ENCODE measurements around the gene ADGRD1.
"Not testable (repeated sequence)": the region's sequence is repeated elsewhere in the genome, so short reads cannot be mapped to it uniquely, and the experiment has no call there.

Gene ADGRD1

DNA sequence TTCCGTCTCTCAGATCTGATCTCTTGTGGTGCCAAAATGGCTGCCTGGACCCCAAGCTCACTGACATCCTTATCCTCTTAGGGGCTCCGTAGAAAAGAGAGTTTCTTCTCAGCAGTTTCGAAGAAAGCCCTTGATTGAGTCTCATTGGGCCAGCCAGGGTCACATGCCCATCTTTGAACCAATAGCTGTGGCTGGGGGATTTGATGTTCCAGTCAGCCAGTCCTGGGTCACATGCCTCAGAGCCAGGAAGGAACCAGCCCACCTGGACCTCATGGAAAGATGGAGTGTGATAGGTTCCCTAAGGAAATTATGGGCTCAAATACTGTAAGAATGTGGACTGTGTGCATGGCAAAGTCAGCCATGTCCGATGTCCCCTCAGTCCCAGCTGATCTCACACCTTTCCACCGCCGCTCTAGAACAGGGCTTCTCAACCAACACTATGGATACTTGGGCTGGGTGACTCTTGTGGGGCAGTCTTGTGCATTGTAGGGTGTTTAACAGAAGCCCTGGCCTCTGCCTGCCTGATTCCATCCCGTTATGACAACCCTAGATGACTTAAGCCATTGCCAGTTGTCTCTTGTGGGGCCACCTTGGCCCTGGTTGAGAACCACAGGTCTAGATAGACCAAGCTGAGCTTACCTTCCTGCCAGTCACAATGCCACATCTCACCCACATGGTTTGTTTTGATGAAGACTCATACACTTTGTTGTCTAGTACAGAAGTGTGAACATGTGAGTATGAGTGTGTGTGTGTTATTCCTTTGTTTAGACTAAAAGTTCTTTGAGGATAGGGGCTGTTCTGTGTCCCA is 163.9 kb downstream of the ADGRD1 start:
- no peak overlapping the region for H2AFZ ChIP-seq (ENCODE audit: low read length)
- H3K23ac ChIP-seq (ENCODE audit: low read depth, low read length, poor library complexity) = no peak overlapping the region
- no peak overlapping the region for H3K4ac ChIP-seq (ENCODE audit: low read length)
- no peak overlapping the region for H2AK5ac ChIP-seq (ENCODE audit: low read depth, low read length)
- H3K4me2 ChIP-seq (ENCODE audit: insufficient read depth, low read length, poor library complexity, severe bottlenecking) = no peak overlapping the region
- no peak overlapping the region for H2BK120ac ChIP-seq (ENCODE audit: low read depth, low read length)
- H3K27ac ChIP-seq (replicated peaks; ENCODE audit: low read length) = no peak overlapping the region
- no peaks in the 10 kb centered on the region for H3K9me3 ChIP-seq (replicated peaks in 1 of 2; ENCODE audit: control insufficient read depth in 2 of 2, insufficient read depth in 1 of 2, low read depth in 1 of 2, low read length in 2 of 2)
- no peaks in the 10 kb centered on the region for H3K36me3 ChIP-seq (replicated peaks in 1 of 2; ENCODE audit: control insufficient read depth in 2 of 2, insufficient read depth in 2 of 2, low read length in 2 of 2)
- peaks cover 3 to 4% of the 10 kb centered on the region in 2 donors for H3K4me1 ChIP-seq (ENCODE audit: control insufficient read depth in 2 of 2, insufficient read depth in 1 of 2, low read depth in 1 of 2, low read length in 2 of 2)
- no peak overlapping the region for H2BK5ac ChIP-seq (ENCODE audit: low read length)
- H2BK12ac ChIP-seq (ENCODE audit: low read length) = no peak overlapping the region
- no peak overlapping the region for H2BK15ac ChIP-seq (ENCODE audit: low read length)
- no peak overlapping the region for H3K14ac ChIP-seq (ENCODE audit: low read length)
- no peak overlapping the region for H3K18ac ChIP-seq (ENCODE audit: low read length)
- peaks cover 0 to 3% (median 0%) of the 10 kb centered on the region in 3 experiments for H3K27me3 ChIP-seq (ENCODE audit: control insufficient read depth in 3 of 3, insufficient read depth in 3 of 3, low read depth in 1 of 3, low read length in 3 of 3)
- no peak overlapping the region for H3K4me3 ChIP-seq (ENCODE audit: low read length in 2 of 2)
- no peaks in the 10 kb centered on the region for H3K79me1 ChIP-seq (ENCODE audit: low read depth, low read length)
- no peak for DNase-seq (ENCODE audit: low spot score)
- H4K8ac ChIP-seq (ENCODE audit: low read depth, low read length) = no peak overlapping the region
- no peak overlapping the region for H3K9ac ChIP-seq (ENCODE audit: low read depth, low read length, poor library complexity)
- no peak overlapping the region for H4K91ac ChIP-seq (ENCODE audit: low read depth, low read length, poor library complexity)
- no CpG with 5 or more reads among the region's 7 CpGs for WGBS, 2 donors (ENCODE audit: extremely low coverage in 2 of 2, insufficient read length in 2 of 2, insufficient replicate concordance in 1 of 2)

DNA sequence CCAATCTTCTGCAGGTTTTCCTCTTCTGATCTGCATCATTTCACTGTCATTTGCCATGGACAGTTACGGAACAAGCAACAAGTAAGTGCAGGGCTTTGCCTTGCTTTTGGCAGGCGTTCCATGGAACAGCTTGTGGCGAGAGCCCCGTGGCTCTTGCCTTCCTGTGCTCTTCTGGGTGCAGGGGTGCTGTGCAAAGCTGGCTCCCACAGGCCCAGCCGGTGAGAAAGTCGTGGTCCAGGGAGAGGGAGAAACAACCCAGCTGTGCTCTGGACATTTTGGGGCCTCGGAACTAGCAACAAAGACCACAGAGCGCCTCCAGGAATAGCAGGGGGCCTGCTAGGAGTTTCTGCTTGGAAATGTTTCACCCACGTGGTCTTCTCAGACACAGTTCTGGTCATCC is 164.7 kb downstream of the ADGRD1 start:
- Histone ChIP-seq H3K9me3 (replicated peaks in 1 of 2; ENCODE audit: control insufficient read depth in 2 of 2, insufficient read depth in 1 of 2, low read depth in 1 of 2, low read length in 2 of 2) (no peaks in the 10 kb centered on the region), H3K4ac (ENCODE audit: low read length) (no peak overlapping the region), H2BK120ac (ENCODE audit: low read depth, low read length) (no peak overlapping the region), H3K23ac (ENCODE audit: low read depth, low read length, poor library complexity) (no peak overlapping the region), H2AK5ac (ENCODE audit: low read depth, low read length) (no peak overlapping the region), H3K4me2 (ENCODE audit: insufficient read depth, low read length, poor library complexity, severe bottlenecking) (no peak overlapping the region), H2BK5ac (ENCODE audit: low read length) (no peak overlapping the region), H3K79me1 (ENCODE audit: low read depth, low read length) (no peaks in the 10 kb centered on the region), H2BK12ac (ENCODE audit: low read length) (no peak overlapping the region), H3K4me3 (ENCODE audit: low read length in 2 of 2) (no peak overlapping the region), H4K8ac (ENCODE audit: low read depth, low read length) (no peak overlapping the region), H2BK15ac (ENCODE audit: low read length) (no peak overlapping the region), H4K91ac (ENCODE audit: low read depth, low read length, poor library complexity) (no peak overlapping the region), H3K27ac (replicated peaks; ENCODE audit: low read length) (no peak overlapping the region), H3K9ac (ENCODE audit: low read depth, low read length, poor library complexity) (no peak overlapping the region), H3K14ac (ENCODE audit: low read length) (no peak overlapping the region), H3K27me3 (ENCODE audit: control insufficient read depth in 3 of 3, insufficient read depth in 3 of 3, low read depth in 1 of 3, low read length in 3 of 3) (peaks cover 0 to 3% (median 0%) of the 10 kb centered on the region in 3 experiments), H3K36me3 (replicated peaks in 1 of 2; ENCODE audit: control insufficient read depth in 2 of 2, insufficient read depth in 2 of 2, low read length in 2 of 2) (no peaks in the 10 kb centered on the region), H3K4me1 (ENCODE audit: control insufficient read depth in 2 of 2, insufficient read depth in 1 of 2, low read depth in 1 of 2, low read length in 2 of 2) (peaks cover 3 to 4% of the 10 kb centered on the region in 2 donors), H3K18ac (ENCODE audit: low read length) (no peak overlapping the region), H2AFZ (ENCODE audit: low read length) (no peak overlapping the region)
- WGBS, 2 donors (ENCODE audit: extremely low coverage in 2 of 2, insufficient read length in 2 of 2, insufficient replicate concordance in 1 of 2) = no CpG with 5 or more reads among the region's 9 CpGs
- DNase-seq (ENCODE audit: low spot score) = no peak

DNA sequence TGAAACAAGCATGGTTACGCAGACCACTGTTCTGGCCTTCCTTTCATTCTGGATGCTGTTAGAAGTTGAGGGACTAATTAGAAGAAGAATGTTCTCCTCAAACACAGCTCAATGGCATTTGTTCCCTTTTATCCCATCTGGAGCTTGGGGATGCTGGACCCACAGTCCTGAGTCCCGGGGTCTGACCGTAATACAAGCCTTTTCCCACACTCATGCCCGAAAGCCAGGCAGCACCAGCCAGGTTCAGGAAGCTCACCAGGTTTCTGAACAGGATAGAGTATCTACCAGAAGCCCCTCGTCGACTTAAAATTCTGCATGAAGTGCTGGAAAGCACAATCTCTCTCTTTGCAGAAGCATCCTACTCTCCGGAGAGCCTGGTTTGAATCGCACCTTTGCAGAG is 165.6 kb downstream of the ADGRD1 start:
- H2BK15ac ChIP-seq (ENCODE audit: low read length); H3K36me3 ChIP-seq (replicated peaks in 1 of 2; ENCODE audit: control insufficient read depth in 2 of 2, insufficient read depth in 2 of 2, low read length in 2 of 2); H3K4me2 ChIP-seq (ENCODE audit: insufficient read depth, low read length, poor library complexity, severe bottlenecking); H3K27ac ChIP-seq (replicated peaks; ENCODE audit: low read length); H2BK5ac ChIP-seq (ENCODE audit: low read length); H3K4me3 ChIP-seq (ENCODE audit: low read length in 2 of 2); H3K9ac ChIP-seq (ENCODE audit: low read depth, low read length, poor library complexity); H4K8ac ChIP-seq (ENCODE audit: low read depth, low read length); H3K4me1 ChIP-seq (ENCODE audit: control insufficient read depth in 2 of 2, insufficient read depth in 1 of 2, low read depth in 1 of 2, low read length in 2 of 2); H2AFZ ChIP-seq (ENCODE audit: low read length); H3K4ac ChIP-seq (ENCODE audit: low read length); DNase-seq (ENCODE audit: low spot score); H3K23ac ChIP-seq (ENCODE audit: low read depth, low read length, poor library complexity); H3K79me1 ChIP-seq (ENCODE audit: low read depth, low read length); H3K14ac ChIP-seq (ENCODE audit: low read length); H3K18ac ChIP-seq (ENCODE audit: low read length); H3K9me3 ChIP-seq (replicated peaks in 1 of 2; ENCODE audit: control insufficient read depth in 2 of 2, insufficient read depth in 1 of 2, low read depth in 1 of 2, low read length in 2 of 2); H2BK12ac ChIP-seq (ENCODE audit: low read length); H2BK120ac ChIP-seq (ENCODE audit: low read depth, low read length); H2AK5ac ChIP-seq (ENCODE audit: low read depth, low read length); H3K27me3 ChIP-seq (ENCODE audit: control insufficient read depth in 3 of 3, insufficient read depth in 3 of 3, low read depth in 1 of 3, low read length in 3 of 3); H4K91ac ChIP-seq (ENCODE audit: low read depth, low read length, poor library complexity): not testable (repeated sequence)
- WGBS, 2 donors (ENCODE audit: extremely low coverage in 2 of 2, insufficient read length in 2 of 2, insufficient replicate concordance in 1 of 2) = no CpG with 5 or more reads among the region's 8 CpGs

DNA sequence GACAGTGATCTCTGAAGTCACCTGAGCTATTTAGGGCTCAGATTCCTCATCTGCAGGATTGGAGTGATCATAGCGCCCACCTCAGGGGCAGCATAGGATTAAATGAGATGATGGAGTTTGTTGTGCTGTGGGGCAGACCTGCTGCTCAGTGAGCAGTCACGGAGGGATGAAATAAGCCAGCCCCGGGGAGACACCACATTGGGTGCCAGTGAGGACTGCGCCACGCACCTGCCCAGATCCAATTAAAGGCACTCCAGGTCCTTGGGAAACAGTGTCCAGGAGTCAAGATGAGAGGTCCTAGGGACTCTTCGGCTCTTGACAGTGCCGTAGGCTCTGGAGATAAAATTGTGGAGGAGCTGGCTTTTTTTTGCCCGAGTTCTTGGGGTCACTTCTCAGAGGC is 166.2 kb downstream of the ADGRD1 start:
- no peak overlapping the region for H2BK12ac ChIP-seq (ENCODE audit: low read length)
- H2BK5ac ChIP-seq (ENCODE audit: low read length) = no peak overlapping the region
- H3K27ac ChIP-seq (replicated peaks; ENCODE audit: low read length) = no peak overlapping the region
- no peak overlapping the region for H3K4me3 ChIP-seq (ENCODE audit: low read length in 2 of 2)
- H3K27me3 ChIP-seq (ENCODE audit: control insufficient read depth in 3 of 3, insufficient read depth in 3 of 3, low read depth in 1 of 3, low read length in 3 of 3) = peaks cover 0 to 3% (median 0%) of the 10 kb centered on the region in 3 experiments
- no peak overlapping the region for H2BK120ac ChIP-seq (ENCODE audit: low read depth, low read length)
- no peaks in the 10 kb centered on the region for H3K9me3 ChIP-seq (replicated peaks in 1 of 2; ENCODE audit: control insufficient read depth in 2 of 2, insufficient read depth in 1 of 2, low read depth in 1 of 2, low read length in 2 of 2)
- peaks cover 3 to 6% of the 10 kb centered on the region in 2 donors for H3K4me1 ChIP-seq (ENCODE audit: control insufficient read depth in 2 of 2, insufficient read depth in 1 of 2, low read depth in 1 of 2, low read length in 2 of 2)
- no peak overlapping the region for H3K4me2 ChIP-seq (ENCODE audit: insufficient read depth, low read length, poor library complexity, severe bottlenecking)
- H3K79me1 ChIP-seq (ENCODE audit: low read depth, low read length) = no peaks in the 10 kb centered on the region
- H3K36me3 ChIP-seq (replicated peaks in 1 of 2; ENCODE audit: control insufficient read depth in 2 of 2, insufficient read depth in 2 of 2, low read length in 2 of 2) = no peaks in the 10 kb centered on the region
- H3K18ac ChIP-seq (ENCODE audit: low read length) = no peak overlapping the region
- no peak overlapping the region for H4K91ac ChIP-seq (ENCODE audit: low read depth, low read length, poor library complexity)
- no peak overlapping the region for H4K8ac ChIP-seq (ENCODE audit: low read depth, low read length)
- WGBS, 2 donors (ENCODE audit: extremely low coverage in 2 of 2, insufficient read length in 2 of 2, insufficient replicate concordance in 1 of 2) = no CpG with 5 or more reads among the region's 8 CpGs
- no peak overlapping the region for H3K9ac ChIP-seq (ENCODE audit: low read depth, low read length, poor library complexity)
- no peak for DNase-seq (ENCODE audit: low spot score)
- H2AK5ac ChIP-seq (ENCODE audit: low read depth, low read length) = no peak overlapping the region
- H2AFZ ChIP-seq (ENCODE audit: low read length) = no peak overlapping the region
- H3K23ac ChIP-seq (ENCODE audit: low read depth, low read length, poor library complexity) = no peak overlapping the region
- no peak overlapping the region for H3K14ac ChIP-seq (ENCODE audit: low read length)
- H2BK15ac ChIP-seq (ENCODE audit: low read length) = no peak overlapping the region
- H3K4ac ChIP-seq (ENCODE audit: low read length) = no peak overlapping the region

All from neuronal stem cell (in vitro differentiated cells).